ENCODE measurements around the gene CCSER2.
"Not testable (repeated sequence)": the region's sequence is repeated elsewhere in the genome, so short reads cannot be mapped to it uniquely, and the experiment has no call there.

The CCSER2 gene

DNA sequence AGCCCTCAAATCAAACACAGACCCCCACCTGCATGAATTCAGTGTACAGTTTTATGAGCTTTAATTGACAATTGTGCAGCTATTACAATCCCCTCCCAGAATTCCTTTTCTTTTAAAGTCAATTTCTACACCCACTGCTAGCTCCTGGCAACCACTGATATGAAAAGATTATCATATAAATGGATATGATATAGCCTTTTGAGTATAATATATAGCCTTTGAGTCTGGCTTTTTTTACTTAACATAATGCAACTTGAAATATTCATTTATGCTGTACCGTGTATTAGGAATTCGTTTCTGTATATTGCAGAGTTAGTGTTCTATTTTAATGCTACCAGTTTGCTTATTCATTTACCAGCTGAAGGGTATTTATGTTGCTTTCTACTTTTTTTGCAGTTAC is 127.7 kb downstream of the CCSER2 start:
- no peak for DNase-seq (ENCODE audit: low read depth)

DNA sequence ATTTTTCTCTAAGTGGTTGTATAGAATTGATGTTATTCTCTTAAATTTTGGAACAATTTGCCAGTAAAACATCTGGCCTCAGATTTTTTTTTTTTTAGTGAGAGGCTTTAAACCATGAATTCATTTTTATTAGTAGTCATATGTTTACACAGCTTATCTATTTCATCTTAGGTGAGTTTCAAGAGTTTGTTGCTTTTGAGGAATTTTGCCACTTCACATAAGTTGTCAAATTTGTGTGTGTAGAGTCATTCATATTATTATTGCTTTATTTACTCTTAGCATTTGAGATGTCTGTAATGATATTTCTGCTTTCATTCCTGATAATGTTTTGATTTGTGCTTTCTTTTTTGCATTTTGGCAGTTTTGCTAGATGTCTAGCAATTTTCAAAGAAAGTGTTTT is 132.1 kb downstream of the CCSER2 start:
- no peak for DNase-seq (ENCODE audit: low read depth)

DNA sequence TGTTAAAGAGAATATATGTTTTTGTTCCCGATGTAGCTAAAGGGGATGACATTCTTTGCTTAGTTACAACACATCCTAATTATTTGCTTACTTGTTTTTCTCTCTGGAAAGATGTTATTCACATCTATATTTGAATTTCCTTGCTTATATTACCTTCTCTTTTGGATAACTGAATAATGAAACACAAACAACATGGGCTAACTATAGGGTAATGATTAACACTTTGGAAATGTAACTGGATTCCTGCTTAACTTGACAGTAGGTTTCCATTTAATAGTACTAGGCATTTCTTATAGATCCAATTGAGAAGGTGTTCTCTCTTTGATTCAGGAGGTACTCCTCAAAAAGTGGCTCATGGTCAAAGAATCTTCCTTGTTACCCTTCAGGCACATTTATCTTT is 141.1 kb downstream of the CCSER2 start:
- no peak for DNase-seq (ENCODE audit: low read depth)

DNA sequence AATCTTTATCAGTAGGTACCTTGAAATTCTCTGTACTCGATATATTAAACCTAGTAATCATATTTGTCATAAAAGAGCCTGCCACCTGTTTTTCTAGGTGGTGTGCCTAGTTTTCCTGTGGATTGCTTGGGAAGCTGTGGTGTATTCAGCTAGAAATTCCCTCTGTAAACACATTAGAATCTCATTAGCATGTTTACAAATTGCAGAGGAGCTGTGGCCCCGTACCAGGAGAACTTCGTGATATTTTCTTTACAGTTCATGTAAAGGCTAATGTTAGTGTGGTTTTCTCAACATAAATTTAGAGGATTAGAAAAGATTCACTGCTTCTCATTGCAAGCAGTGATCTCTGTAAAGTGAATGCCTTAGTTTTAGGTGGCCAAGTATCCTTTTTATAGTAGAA is 144.7 kb downstream of the CCSER2 start:
- no peak for DNase-seq (ENCODE audit: low read depth)

DNA sequence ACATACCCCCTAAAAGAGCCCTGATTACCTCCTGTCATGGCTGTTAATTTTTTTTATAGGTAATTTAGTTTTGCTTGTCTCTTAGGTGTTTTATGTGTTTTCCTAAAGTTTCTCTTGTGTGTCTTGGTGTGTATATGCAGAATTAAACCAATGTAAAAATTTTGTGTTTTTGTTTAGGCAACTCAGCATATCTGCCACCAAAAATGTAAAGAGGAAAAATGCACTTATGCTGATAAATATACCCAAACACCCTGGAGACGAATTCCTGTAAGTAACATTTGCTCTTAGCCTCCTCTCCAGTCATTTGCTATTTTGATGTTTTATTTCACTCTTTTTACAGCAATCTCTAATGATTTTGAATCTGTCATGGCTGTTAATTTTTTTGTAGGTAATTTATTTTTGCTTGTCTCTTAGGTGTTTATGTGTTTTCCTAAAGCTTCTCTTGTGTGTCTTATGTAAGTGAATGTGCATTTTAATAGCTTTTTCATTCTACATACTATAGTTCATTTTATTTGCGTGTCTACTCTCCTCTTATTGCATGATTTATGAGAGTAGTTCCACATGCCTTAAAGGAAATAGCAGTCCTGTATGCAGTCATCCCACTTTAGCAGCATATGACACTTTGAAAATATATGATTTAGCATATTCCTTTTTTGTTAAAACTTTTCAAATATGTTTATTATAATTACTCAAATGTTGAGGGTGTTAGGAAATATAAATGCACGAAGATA is 149.2 kb downstream of the CCSER2 start:
- DNase-seq (ENCODE audit: low read depth): no peak

DNA sequence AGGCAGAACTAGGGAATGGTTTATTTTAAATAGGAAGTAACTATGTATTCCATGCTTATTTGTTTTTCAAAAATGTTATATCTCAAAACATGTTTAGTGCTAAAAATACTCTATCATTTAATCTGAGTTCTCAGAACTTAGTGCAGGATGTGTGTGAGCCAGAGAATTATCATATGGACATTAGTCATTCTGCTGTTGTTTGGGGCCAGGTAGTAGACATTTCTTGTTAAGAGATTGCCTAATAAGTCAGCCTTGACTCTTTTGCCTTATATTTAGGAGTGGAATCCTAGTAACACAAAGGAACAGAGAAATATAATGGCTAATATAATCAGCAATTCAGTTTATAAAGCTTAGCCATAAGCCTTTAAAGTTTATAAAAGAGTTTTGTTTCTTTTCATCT is 149.8 kb downstream of the CCSER2 start:
- no peak for DNase-seq (ENCODE audit: low read depth)

DNA sequence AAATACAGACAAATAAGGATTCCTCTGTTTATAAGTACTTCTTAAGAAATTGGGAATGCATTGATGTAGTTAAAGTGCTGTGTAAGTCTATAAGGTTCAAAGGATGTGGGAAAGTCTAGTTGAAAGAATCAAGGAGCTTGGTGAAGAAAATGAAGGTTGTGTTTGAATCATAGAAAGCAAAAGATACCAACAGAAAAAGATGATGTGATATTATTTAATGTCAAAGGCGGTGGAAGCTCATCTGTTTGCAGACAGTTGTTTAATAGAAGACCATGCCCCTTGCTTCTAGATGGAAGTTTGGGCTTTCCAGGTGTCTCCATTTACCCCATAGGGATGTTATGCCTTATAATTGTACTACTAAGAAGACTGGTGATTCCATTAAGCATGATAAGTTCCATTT is 150.3 kb downstream of the CCSER2 start:
- DNase-seq (ENCODE audit: low read depth): no peak

DNA sequence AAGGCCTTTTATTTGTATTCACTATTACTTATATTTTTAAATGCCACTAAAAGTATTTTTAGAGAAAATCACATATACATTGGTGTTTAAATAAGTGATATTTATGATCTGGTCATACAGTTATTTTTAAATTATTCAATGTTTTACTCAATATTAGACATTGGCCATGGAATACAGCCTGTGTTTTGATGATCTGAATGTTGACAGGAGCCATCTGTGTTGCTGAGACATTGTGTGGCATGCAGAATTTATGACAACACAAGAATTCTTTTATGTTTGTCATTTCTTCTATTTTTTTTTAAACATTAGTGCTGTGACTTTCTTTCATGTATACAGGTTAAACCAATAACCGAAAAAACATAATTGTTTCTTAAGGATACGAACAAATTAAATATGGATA is 156.2 kb downstream of the CCSER2 start:
- DNase-seq (ENCODE audit: low read depth): no peak

DNA sequence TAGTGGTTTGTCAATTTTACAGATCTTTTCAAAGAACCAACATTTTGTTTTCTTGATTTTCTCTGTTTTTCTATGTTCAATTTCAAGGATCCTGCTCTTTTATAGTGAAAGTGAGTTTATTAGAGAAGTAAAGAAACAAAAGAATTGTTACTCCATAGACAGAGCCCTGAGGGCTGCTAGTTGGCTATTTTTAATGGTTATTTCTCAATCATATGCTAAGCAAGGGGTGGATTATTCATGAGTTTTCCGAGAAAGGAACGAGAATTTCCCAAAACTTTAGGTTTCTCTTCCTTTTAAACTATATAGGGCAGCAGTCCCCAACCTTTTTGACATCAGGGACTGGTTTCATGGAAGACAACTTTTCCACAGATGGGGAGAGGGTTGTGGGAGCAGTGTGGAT is 165.0 kb downstream of the CCSER2 start:
- DNase-seq (ENCODE audit: low read depth): no peak

DNA sequence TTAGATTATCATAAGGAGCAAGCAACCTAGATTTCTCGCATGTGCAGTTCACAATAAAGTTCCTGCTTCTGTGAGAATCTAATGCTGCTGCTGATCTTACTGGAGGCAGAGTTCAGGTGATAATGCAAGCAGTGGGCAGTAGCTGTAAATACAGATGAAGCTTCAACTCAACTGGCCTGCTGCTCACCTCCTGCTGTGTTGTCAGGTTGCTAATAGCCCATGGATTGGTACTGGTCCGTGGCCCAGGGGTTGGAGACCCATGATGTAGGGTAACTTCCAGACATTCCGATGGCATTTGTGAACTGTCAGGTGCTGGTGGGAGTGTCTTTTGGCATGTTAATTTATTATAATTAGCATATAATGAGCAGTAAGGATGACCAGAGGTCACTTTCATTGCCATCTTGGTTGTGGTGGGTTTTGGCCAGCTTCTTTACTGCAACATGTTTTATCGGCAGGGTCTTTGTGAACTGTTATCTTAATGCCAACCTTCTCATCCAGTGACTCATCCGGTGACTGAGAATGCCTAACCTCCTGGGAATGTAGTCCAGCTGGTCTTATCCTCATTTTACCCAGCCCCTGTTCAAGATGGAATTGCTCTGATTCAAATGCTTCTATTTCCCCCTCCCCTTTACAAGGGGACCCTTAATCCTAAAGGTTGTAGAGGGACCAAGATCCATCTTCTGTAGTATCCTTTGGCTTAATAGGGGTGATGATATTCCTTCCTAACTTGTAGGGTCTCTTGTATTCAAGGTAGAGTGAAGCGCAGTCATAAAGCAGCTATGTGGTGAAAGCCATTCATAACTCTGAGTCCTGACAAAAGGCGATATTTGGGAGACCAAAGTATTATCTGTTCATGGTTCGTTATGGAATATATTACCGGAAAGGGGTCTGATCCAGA is 165.8 kb downstream of the CCSER2 start:
- no peak for DNase-seq (ENCODE audit: low read depth)

DNA sequence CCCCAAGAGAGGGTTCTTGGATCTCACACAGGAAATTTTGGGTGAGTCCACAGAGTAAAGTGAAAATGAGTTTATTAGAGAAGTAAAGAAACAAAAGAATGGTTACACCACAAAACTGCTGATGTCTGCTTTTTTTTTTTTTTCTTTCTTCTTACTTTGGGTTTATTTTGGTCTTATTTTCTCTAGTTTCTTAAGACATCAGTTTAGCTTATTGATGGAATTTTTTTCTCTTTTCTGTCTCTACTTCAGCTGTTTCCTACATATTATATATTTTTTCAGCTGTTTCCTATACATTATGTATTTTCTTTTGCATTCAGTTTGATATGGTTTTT is 166.4 kb downstream of the CCSER2 start:
- no peak for DNase-seq (ENCODE audit: low read depth)

DNA sequence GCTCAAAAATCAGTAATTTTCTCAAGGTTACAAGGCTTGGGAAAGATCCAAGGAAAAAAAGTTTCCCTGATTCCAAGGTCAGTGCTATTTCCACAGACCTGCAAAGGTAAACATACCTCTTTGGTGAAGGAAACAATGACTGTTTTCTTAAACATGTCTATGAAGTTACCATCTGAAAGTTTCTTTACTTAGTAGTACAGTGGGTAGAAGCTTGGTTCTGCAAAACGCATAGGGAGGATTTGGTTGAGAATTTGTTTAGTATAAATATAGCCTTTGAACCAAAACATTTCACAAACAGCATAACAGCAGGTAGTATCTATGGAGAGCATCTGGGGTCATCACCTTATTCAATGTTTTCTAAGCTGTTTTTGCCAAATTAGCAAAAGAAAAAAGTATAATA is 169.6 kb downstream of the CCSER2 start:
- DNase-seq (ENCODE audit: low read depth): no peak

DNA sequence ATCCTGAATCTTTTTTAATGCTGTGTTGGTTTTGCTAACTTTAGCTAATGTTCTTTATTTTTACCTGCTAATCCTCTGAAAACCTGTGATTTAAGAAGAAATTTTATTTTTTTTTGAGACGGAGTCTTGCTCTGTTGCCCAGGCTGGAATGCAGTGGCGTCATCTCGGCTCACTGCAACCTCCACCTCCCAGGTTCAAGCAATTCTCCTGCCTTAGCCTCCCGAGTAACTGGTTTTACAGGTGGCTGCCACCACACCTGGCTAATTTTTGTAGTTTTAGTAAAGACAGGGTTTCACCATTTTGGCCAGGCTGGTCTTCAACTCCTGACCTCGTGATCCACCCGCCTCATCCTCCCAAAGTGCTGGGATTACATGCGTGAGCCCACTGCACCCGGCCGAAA is 170.7 kb downstream of the CCSER2 start:
- DNase-seq (ENCODE audit: low read depth): not testable (repeated sequence)

DNA sequence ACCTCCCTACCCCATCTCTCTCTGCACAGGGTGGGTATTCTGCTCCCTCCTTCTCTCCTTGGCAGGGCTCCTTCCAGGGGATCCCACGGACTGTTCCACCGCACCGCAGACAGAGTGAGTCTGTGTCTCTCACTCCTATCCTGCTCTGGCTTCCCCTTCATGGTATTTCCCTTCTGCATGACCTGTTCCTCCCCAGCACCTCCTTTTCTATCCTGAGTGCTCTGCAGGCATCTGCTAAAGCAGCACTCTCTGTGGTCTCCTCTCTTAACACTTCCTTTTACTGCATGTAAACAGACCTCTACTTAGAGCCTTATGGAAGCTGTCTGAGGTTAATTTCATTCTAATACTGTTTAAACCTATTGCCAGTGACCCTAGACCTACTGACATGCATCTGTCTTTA is 171.5 kb downstream of the CCSER2 start:
- no peak for DNase-seq (ENCODE audit: low read depth)

DNA sequence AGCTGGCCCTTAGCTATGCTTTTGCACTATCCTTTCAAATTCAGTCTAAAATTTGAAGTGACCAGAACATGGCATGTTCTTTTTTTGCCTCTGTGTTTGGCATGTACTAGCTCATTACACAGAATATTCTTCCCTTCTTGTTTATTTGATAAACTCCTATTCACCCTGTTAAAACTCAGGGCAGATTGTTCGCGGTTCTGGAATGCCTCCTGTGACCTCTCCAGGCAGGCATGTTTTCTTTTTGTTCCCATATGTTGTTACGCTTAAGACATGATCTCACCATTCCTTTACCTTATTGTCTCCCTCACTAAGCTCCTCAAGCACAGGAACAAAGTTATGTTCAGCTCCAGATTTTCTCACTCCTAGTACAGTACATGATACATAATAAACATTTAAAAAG is 181.7 kb downstream of the CCSER2 start:
- DNase-seq (ENCODE audit: low read depth): no peak

DNA sequence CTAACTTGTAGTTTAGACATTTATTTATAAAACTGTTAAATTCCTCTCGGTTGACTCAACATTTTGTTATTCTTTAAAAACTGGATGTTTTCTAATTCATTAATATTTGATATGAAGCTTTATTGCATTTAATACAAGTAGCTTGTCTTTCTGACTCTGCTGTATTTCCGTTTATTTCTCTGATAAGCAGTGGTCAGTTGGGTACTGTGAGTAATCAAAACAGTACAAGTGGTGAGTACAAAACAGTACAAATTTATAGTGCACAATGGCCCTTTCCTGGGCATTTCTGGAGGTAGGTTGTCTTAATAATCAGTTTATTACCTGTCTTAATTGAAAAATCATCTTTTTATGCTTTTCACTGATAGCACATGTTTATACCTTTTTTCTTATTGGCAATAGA is 182.7 kb downstream of the CCSER2 start:
- DNase-seq (ENCODE audit: low read depth): no peak

DNA sequence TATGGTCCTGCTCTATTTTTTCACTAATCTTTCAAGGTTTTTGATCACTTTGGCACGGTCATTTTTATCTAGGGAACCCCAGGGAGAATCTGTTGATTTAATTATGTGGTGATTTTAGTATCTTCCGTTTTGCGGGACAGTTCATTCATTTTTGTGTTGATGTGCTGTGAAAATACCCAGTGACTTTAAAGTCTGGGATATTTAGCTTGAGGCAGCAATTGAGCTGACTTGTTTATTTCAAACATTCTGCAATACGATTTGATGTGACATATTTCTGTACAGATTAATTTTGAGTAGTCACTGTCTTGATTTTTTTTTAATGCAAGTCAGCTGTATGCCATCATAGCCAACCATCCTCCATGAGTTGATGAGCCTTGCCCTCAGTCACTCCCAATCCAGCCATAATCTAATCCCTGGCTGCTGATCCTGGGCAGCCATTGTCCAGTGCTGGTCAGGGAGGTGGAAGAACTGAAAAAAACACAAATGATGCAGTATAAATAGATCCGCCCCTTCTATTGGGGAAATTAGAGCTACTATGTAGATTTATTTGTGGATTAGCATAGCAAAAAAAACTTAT is 183.4 kb downstream of the CCSER2 start:
- DNase-seq (ENCODE audit: low read depth): no peak

DNA sequence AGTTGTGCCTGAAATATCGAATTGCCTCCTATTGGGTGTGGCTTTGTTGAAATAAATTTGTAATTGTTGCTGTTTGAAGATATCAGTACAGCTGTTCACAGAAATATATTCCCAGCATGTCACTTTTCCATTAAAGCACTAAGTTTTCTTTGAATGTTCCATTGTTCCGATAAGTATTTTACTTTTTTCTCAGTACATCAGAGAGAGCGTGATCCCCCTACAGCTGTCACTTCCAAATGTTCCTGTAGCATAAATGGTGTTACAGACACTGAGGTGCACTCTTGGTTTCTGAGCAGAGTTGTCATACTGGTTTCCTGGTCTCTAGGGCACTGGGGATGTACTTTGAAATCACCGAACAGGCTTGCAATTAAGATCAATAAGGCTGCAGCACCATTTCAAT is 189.2 kb downstream of the CCSER2 start:
- DNase-seq (ENCODE audit: low read depth): no peak

DNA sequence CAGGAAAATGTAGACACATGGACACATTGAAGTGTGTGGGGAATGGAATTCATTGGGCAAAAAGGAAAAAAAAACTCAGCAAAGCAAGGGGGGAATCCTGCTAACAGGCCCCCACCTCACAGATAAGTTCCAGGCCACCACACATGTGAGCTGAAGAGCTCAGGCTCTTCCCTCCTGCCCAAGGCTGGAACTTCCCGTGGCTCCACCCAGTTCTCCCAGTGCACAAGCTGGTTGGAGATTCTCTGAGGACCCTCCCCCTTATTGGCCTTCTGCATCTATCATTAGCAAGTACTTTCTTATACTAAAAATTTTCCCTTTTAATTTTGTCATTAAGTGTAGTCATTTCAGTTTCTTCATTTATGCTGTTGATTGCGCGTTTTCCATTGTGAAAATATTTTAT is 190.8 kb downstream of the CCSER2 start:
- no peak for DNase-seq (ENCODE audit: low read depth)

DNA sequence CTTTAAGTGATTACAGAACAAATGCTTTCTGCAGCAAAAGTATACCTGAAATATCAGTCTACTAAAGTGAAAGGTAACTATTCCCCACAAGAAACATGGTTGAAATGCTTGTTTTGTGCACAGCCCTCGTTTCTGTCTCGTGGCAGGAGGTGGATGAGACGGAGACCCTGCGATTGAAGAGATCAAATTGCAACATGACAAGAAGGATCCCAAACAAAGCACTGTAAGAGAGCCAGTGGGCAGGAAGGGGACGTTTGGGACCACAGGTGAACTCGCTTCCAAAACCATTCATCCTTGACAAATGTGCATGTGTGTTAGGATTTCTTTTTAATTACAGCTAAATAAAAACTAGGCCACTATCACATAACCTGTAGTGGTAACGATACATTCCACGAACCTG is 192.6 kb downstream of the CCSER2 start:
- DNase-seq (ENCODE audit: low read depth): no peak

DNA sequence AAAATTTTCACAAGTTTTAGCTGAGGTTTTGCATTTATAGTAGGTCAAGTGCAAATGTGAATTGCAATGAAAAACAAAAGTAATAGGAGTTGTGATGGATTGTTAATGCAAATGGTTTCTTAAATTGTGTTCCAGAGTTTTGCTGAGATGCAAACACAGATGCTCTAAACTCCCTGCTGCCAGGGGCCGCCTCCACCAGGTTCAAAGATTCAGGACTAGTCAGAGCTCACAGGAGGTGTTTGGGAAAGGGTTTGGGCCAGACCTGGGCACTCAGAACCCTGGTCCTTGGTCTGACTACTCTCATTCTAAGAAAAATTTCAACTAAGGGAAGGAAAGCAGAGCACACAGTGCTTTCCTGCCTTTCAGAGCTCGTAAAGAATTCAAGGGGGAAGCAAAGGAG is 193.1 kb downstream of the CCSER2 start:
- no peak for DNase-seq (ENCODE audit: low read depth)

DNA sequence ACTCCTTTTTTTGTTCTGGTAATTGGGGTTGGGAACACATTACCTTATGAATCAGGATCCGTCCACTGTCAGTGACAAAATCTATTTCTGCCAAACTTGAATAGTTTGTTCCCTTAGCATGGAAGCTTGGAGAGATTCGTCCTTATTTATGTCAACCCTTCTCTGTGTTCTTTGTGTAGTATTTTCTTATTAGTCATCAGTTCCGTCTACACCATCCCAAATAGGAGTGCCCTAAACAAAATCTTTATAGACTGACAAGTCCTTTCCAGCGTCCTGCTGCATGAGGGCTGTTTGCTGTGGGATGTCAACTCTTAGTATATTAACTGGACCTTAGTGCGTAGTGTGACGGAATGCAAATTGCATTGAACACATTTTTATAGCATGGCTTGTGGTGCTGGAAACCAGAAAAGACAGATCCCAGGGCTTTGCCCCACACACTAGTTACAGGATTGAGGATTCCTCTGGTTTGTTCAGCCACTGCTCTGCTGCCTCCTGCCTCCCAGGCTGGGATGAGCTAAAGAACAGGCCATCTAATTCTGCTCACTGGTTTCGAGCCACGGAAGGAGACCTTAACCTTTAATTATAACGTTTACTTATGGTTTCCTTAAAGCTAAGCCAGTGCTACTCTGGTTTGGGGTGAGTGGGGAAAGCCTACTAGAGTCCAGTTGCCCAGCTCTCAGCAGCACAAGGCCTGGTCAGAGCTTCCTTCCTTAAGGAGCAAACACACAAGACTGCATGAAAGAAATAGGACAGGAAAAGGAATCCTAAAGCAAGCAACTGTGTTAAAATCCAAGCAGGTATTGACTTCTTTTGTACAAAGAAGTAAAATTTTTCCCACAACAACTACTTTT is 194.4 kb downstream of the CCSER2 start:
- no peak for DNase-seq (ENCODE audit: low read depth)
